GM21576 (cell line): ENCODE measurements around the gene ANKRD27.
"Not testable (repeated sequence)": the region's sequence is repeated elsewhere in the genome, so short reads cannot be mapped to it uniquely, and the experiment has no call there.

Experiments
- ATAC-seq: cut with Tn5 transposase; IDR thresholded peaks from one replicate; pipeline ENCODE4 v1.9.1; 2021; ENCODE audit warnings: mild to moderate bottlenecking, moderate library complexity; ENCODE audit not compliant: unreplicated experiment

The ANKRD27 gene

DNA sequence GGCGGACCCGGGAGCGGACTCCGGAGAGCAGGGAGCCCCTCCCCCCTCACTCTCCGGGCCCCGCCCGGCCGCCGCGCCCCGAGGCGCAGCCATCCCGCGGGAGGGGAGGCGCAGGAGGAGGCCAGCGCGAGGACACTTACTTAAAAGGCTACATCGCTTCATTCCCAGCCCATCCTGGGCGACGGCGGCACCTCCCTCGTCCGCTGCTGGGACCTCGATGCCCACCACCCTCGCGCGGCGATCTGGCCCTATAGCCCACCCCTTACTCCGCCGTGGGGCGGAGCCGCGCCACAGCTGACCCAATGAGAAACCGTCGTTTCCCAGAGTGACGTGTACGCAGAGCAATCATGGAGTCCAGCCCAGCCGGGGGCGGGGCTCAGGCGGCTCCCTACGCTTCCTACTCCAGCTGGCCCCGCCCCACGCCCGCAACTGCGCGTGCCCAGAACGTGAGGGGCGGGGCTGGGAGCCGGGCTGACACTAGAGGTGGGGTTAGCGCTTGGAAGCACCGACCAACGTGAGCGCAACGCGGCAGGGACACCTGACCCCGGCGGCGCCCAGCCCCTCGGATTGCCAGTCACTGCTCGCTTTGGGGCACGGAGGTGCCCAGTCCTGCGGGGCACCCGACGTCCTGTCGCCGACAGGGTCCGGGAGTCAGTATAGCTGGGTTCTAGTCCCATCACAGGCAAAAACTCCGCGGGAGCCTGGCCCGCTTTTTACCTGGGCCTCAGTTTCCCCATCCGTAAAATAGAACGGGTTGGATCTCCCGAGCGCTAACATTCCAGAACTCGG lies at the start of gene ANKRD27:
TSS of gene ANKRD27 (minus strand) at position 250 of the 789 bp plus-strand sequence. CDS start 16,165 bp downstream, outside the sequence.
- ATAC-seq, result peak; percentile 96

DNA sequence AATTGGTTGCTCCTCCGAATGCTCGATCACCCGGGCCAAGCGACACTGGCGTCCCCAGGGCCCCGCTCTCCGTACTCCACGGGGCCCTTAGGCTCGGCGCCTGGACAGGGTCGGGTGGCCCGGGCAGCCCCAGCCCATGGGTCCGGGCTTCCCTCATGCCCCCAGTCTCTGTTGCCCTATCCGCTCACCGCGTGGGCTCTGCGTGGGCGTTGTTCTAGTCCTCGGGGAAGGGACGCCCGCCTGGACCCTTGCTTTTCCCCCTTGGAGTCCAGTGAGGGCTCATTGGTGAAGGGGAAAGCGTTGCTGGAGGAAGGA lies 45.9 kb upstream of the ANKRD27 start:
- no peak for ATAC-seq

DNA sequence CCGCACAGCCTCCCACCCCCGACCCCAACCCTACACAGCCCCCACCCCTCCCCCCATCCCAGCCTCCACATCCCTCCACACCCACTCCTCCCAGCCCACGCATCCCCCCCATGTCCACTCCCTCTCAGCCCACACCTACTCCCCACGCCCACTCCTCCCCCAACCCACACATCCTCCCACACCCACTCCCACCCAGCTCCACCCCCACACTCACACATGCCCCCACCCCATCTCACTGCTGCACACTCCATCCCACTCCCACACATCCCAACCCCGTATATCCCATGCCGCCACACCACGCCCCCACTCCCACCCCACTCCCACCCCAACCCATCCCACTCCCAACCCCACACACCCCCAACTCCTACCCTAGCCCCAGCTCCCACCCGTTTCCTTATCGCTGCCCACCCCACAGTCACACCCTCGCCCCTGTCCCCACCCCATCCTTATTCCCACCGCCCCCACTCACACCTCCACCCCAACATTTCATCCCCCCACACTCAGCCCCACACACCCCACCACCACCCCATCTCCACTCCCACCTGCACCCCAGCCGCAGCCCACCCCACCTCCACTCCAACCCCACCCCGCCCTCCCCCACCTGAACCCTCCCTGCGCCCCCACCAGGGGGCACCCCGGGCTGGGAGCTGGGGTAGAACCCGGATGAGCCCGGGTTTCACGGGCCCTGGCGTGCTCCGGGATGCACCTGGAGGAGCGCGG lies 45.4 kb upstream of the ANKRD27 start:
- no peak for ATAC-seq

DNA sequence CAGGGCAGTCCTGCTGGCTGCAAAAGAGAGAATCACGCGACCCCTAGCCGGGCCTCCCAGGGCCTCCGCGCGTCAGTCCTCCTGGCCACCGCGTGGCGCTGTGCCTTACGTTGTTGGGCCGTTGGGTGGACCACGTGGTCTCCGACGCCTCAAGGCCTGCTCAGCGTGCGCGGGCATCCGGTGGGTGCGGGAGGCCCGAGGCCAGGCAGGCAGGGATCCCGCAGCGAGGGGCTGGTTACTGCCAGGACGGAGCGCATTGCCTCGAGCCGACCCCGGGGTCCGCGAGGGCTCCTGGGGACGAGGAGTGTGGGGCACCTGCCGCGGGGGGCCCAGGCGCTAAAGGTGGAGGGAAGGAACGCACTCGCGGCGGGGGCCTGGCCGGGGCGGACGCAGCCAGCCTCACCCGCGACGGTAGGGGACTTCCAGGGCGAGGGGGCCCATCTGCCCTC lies 44.7 kb upstream of the ANKRD27 start, which contains the start of gene TDRD12:
TSS of gene TDRD12 (plus strand) at position 157 of the 449 bp plus-strand sequence. CDS start 306 bp downstream, outside the sequence.
- no peak for ATAC-seq

DNA sequence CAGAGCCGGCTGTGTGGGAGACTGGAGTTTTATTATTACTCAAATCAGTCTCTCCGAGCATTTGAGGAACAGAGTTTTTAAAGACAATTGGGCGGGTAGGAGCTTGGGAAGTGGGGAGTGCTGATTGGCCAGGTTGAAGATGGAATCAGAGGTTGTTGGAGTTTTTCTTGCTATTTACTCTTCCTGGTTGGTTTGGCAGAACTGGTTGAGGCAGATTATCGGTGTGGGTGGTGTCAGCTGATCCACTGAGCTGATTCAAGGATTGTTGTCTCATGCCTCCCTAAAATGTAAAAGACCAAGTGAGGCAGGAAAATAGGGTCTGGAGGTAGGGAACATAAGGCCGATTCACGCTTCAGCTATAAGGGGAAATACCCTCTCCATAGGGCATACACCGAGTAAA lies 43.3 kb upstream of the ANKRD27 start:
- ATAC-seq, result no peak

DNA sequence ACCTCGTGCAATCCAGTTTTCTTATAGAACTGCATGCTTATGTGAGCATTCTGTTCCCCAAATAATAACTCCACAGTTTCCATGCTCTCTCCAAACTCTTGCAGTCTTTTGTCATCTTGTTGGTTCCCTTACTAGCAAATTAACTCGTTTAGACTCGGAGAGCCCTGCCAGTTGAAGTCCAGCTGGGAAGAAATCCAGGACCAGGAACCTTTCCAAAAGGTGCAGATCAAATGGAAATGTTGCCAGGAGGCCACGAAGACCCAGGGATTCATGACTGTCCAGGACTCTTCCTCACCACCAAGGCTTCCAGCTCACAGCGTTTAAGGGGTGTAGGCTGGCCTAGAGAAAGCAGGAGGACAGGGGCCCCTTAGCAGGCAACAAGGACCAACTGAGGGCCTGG lies 42.5 kb upstream of the ANKRD27 start:
- no peak for ATAC-seq

DNA sequence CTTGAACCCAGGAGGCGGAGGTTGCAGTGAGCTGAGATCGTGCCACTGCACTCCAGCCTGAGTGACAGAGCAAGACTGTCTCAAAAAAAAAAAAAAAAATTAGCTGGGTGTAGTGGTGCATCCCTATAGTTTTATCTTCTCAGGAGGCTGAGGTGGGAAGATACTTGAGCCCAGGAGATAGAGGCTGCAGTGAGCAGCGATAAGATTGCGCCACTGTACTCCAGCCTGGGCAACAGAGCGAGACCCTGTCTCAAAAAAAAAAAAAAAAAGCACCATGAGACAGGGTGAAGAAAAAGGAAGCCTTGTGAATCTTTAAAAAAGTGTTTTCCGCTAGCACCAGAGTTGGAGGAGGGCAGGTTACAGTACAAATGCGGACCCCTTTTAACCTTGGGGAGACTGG lies 41.2 kb upstream of the ANKRD27 start:
- not testable (repeated sequence) for ATAC-seq

DNA sequence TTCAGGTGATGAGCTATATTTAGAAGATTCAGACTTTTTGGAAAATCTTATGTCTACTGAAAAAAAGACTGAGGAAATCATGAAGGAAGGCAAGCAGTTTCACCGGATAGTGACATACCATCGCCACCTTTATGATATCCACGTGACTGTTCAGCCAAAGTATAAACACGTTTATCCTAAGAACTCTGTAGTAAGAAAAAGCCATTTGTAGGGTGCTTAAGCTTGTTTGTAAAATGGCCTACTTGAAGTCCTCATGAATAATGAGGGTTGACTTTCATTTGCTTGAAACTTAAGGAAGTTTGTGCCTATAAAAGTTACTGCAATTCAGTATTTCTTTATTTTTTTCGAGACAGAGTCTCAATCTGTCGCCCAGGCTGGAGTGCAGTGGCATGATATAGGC lies 36.8 kb upstream of the ANKRD27 start:
- ATAC-seq, result no peak

DNA sequence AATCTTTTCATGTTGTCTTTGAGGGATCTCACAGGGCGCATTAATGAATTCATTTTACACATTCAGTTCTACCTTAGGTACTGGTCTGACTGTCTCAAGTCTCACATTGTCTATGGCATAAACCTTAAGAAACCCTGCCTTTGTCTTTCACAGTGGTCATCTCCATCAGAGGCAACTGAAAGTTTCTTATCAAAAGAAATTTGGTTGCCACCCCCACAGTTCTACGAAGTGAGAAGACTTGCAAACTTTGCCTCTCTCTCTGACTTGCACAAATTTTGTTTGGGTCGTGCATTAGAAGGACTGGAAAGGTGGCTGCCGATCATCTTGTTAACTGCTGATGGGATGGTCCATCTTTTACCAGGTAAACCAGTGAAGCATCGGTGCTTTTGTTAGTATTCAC lies 34.1 kb upstream of the ANKRD27 start:
- no peak for ATAC-seq

DNA sequence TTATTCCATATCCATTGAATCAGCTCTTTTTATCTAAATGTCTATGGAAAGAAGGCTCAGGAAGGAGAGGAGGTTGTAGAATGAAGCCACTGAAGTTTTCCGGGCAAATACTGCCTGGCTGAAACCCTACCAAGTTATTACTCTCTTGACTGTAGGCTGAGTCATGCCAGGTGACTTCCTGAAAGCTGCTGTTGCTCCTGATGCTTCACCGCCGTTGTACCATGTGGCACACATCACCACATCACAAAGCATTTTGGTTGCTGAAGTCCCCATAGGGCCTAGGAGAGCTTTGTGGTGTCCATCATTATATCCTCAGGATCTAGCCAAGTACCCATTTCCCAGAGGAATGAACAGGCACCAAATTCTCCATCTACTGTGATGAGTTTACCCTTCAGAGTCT lies 33.5 kb upstream of the ANKRD27 start:
- ATAC-seq, result no peak

DNA sequence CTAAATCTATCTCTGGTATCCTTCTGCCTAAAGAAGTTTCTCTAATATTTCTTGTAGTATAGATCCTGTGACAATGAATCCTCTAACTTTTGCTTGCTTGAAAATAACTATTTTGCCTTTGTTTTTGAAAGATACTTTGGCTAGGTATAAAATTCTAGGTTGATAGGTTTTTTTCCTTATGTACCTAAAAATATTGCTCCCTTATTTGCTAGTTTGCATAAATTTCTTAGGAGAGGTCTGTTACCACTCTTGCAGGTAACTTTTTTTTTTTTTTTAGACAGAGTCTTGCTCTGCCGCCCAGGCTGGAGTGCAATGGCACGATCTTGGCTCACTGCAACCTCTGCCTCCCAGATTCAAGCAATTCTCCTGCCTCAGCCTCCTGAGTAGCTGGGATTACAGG lies 29.0 kb upstream of the ANKRD27 start:
- ATAC-seq, result not testable (repeated sequence)

DNA sequence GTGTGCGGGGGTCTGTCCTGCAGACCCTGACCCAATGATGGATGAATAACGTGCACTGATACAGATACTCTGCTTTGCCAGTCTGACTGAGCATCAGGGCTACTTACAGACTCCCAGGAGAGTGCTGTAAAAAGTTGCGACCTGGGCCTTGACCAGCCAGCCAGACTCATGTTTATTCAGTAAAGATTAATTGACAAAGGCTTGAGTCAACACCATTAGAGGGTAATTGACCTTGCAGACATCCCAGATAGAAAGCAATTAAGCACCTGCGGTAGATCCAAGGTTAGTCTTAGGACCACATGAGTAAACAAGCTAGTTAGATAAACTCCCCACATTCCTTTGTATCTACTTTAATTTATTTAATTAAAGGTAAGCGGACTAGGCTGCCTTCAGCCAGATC lies 27.0 kb upstream of the ANKRD27 start:
- no peak for ATAC-seq

DNA sequence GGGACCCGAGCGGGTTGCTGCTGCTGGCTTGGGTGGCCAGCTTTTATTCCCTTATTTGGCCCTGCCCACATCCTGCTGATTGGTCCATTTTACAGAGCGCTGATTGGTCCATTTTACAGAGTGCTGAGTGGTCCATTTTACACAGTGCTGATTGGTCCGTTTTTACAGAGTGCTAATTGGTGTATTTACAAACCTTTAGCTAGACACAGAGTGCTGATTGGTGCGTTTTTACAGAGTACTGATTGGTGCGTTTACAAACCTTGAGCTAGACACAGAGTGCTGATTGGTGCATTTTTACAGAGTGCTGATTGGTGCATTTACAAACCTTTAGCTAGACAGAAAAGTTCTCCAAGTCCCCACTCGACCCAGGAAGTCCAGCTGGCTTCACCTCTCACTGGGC lies 25.1 kb upstream of the ANKRD27 start:
- not testable (repeated sequence) for ATAC-seq

DNA sequence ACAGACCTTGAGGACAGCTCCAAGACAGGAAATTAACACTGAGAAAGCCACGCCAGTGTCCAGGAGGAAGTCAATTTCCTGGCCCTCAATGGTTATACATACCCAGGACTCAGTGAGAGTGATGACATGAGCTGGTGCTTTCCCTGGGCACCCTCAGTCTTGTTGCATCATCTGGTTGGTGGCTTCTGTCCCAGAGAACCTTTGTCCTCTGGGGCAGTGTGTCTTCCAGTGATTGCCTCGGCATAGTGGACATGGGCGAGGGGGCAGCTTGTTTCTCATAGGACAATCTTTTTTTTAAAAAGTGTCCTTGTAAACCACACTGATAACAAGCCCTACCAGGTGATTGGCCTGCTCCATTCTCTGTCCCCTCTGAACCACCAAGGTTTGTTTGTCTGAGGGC lies 21.8 kb upstream of the ANKRD27 start:
- ATAC-seq, result not testable (repeated sequence)

DNA sequence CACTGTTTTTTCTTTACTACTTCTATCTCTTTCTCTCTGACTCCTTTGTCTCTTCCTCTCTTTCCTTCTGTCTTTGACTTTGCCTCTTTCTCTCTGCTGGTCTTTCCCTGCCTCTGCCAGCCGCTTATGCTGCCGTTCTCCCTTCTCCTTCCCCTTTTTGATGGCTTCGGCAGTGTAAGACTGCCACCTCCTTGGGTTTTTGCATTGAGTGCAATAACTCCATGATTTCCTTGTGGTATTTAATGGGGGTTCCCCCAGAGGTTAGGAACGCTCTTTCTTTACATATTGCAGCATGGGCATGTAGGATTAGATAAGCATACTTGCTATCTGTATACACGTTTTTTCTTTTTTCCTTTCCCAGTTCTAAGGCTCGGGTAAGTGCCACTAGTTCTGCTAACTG lies 20.5 kb upstream of the ANKRD27 start:
- ATAC-seq, result not testable (repeated sequence)

DNA sequence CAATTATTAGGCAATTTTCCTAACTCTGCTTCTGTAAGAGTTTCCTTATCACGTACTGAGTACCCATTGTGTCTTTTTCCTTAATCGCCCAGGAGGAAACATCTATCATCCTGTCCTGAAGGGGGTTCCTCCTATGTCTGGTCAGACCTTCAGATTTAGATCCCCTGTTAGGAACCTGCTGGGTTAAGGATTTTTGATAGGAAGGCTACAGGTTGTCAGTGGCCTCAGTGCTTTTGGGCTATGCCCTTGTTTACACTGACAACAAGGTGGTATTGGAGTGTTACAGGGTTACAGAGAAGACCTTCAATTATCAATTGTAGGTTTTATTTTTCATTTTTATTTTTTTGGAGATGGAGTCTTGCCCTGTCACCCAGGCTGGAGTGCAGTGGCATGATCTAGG lies 19.9 kb upstream of the ANKRD27 start:
- not testable (repeated sequence) for ATAC-seq

DNA sequence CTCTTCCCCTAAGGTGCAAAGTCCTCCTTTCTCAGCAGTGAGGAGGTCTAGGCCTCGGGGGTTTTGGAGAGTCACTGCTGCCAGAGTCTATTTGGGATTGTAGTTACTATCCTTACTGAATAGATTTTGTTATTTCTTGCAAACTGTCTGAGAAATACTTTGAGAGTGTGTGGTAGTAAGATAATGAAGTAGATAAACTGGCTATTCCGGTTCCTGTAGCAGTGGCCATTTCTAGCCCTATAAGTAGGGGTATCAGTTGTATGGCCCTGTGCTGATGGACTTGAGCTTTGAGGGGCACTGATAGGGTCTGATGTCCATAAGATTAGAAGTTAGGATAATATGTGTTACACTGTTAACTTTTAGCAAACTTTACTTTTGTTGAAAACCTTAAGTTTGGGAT lies 19.3 kb upstream of the ANKRD27 start:
- not testable (repeated sequence) for ATAC-seq

DNA sequence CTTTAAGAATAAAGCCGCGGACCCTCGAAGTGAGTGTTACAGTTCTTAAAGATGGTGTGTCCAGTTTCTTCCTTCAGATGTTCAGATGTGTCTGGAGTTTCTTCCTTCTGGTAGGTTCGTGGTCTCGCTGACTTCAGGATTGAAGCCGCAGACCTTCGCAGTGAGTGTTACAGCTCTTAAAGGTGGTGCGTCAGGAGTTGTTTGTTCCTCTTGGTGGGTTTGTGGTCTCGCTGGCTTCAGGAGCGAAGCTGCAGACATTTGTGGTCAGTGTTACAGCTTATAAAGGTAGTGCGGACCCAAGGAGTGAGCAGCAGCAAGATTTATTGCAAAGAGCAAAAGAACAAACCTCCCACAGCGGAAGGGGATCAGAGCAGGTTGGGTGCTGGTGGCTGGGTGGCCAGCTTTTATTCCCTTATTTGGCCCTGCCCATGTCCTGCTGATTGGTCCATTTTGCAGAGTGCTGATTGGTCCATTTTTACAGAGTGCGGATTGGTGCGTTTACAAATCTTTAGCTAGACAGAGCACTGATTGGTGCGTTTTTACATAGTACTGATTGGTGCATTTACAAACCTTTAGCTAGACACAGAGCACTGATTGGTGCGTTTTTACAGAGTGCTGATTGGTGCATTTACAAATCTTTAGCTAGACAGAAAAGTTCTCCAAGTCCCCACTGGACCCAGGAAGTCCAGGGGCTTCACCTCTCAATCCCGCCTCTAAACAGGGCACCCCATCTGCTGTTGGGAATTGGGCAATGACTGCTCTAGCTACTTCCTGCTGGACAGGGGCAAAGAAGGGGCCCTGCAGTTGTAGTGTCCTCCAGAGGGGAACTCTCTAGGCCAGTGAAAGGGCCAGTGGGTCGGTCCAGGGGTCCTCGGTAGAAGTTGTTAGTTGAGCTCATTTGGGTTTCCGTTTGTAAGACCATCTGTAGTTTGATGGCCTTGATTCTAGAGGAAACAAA lies 18.4 kb upstream of the ANKRD27 start:
- ATAC-seq, result not testable (repeated sequence)

DNA sequence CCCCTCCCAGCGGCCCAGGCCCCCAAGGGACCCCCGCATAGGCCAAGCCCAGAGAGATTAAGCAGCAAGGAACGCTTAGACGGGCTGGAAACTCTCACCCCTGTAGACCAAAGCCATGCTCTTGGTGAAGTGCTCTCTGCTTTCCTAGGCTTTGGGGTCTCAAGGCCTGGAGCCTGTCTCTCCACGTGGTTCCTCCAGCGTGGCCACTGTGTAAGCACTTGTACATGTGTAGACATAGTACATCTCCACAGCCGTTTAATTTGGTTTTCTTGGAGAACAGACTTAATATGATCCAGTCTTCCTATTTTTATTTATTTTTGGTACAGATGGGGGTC lies 17.7 kb upstream of the ANKRD27 start:
- ATAC-seq, result peak; percentile 0

DNA sequence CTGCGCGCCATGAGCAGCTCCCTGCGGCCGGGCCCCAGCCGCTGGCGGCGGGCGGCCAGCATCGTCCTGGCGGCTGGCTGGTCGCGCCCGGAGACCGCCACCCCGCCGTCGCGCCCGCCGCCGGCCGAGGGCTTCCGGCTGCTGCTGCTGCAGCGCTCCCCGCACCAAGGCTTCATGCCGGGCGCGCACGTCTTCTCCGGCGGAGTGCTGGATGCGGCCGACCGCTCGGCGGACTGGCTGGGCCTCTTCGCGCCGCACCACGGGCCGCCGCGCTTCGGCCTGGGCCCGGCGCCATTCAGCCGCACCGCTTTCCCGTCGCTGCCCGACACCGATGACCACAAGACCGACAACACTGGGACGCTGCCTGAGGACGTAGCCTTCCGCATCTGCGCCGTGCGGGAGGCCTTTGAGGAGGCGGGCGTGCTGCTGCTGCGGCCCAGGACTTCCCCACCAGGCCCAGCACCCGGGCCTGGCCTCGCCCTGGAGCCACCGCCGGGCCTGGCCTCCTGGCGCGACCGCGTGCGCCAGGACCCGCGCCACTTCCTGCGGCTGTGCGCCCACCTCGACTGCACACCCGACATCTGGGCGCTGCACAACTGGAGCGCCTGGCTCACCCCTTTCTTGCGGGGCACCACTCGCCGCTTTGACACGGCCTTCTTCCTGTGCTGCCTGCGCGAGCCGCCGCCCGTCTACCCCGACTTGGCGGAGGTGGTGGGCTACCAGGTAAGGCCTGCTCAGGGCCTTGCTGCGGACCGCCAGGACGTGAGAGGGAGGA lies 17.2 kb upstream of the ANKRD27 start:
- ATAC-seq, result peak; percentile 53
